ENCODE data around the gene FAR1. TPM values are rescaled to one million over a fixed set of nuclear protein-coding genes. Genes with fewer than 3 reads are reported as not detected.
"Not testable (repeated sequence)": the region's sequence is repeated elsewhere in the genome, so short reads cannot be mapped to it uniquely, and the experiment has no call there.

The FAR1 gene
- total RNA-seq (2012; rRNA removed) = 56.1 and 62.6 TPM in 2 replicates

- Histone ChIP-seq H3K9me3 (replicated peaks; ENCODE audit: low read length) (no peaks in the 10 kb centered on the region), H3K9ac (ENCODE audit: low read depth, low read length) (peak within 1 kb of the TSS; percentile 88), H3K4me3 (ENCODE audit: low read length) (peak within 1 kb of the TSS; percentile 88), H3K27me3 (ENCODE audit: control insufficient read depth, insufficient read depth, low read length) (no peaks in the 10 kb centered on the region), H3K36me3 (ENCODE audit: insufficient read depth, low read length) (no peaks in the 10 kb centered on the region), H3K4me2 (ENCODE audit: low read length) (peak within 1 kb of the TSS; percentile 95), H3K4me1 (ENCODE audit: control insufficient read depth, insufficient read depth, low read length) (peaks cover 13% of the 10 kb centered on the region)
These were observed at the start of gene FAR1 for GRCh38 chr11:13668102-13668956. FAR1 (plus strand) TSS chr11:13668668; CDS start chr11:13694766, 26,098 bp downstream.

- H3K27me3 ChIP-seq (ENCODE audit: control insufficient read depth, insufficient read depth, low read length) = no peaks in the 10 kb centered on the region
- H3K9ac ChIP-seq (ENCODE audit: low read depth, low read length) = no peak overlapping the region
- H3K9me3 ChIP-seq (replicated peaks; ENCODE audit: low read length) = no peaks in the 10 kb centered on the region
- H3K4me2 ChIP-seq (ENCODE audit: low read length) = no peak overlapping the region
- H3K36me3 ChIP-seq (ENCODE audit: insufficient read depth, low read length) = no peaks in the 10 kb centered on the region
- no peak overlapping the region for H3K4me3 ChIP-seq (ENCODE audit: low read length)
- no peaks in the 10 kb centered on the region for H3K4me1 ChIP-seq (ENCODE audit: control insufficient read depth, insufficient read depth, low read length)
These were observed 48.4 kb upstream of the FAR1 start for GRCh38 chr11:13620063-13620462.

GRCh38 chr11:13626818-13627217, 41.6 kb upstream of the FAR1 start:
- not testable (repeated sequence) for H3K9me3 ChIP-seq (replicated peaks; ENCODE audit: low read length); H3K36me3 ChIP-seq (ENCODE audit: insufficient read depth, low read length); H3K4me3 ChIP-seq (ENCODE audit: low read length); H3K27me3 ChIP-seq (ENCODE audit: control insufficient read depth, insufficient read depth, low read length); H3K4me2 ChIP-seq (ENCODE audit: low read length); H3K4me1 ChIP-seq (ENCODE audit: control insufficient read depth, insufficient read depth, low read length); H3K9ac ChIP-seq (ENCODE audit: low read depth, low read length)

- H3K4me2 ChIP-seq (ENCODE audit: low read length); H3K9ac ChIP-seq (ENCODE audit: low read depth, low read length); H3K36me3 ChIP-seq (ENCODE audit: insufficient read depth, low read length); H3K4me3 ChIP-seq (ENCODE audit: low read length); H3K9me3 ChIP-seq (replicated peaks; ENCODE audit: low read length); H3K27me3 ChIP-seq (ENCODE audit: control insufficient read depth, insufficient read depth, low read length); H3K4me1 ChIP-seq (ENCODE audit: control insufficient read depth, insufficient read depth, low read length): not testable (repeated sequence)
These were observed 39.8 kb upstream of the FAR1 start for GRCh38 chr11:13628634-13629033.

- H3K4me1 ChIP-seq (ENCODE audit: control insufficient read depth, insufficient read depth, low read length) = no peaks in the 10 kb centered on the region
- peaks cover 12% of the 10 kb centered on the region for H3K27me3 ChIP-seq (ENCODE audit: control insufficient read depth, insufficient read depth, low read length)
- H3K4me2 ChIP-seq (ENCODE audit: low read length) = no peak overlapping the region
- H3K9me3 ChIP-seq (replicated peaks; ENCODE audit: low read length) = no peaks in the 10 kb centered on the region
- H3K9ac ChIP-seq (ENCODE audit: low read depth, low read length) = no peak overlapping the region
- H3K4me3 ChIP-seq (ENCODE audit: low read length) = no peak overlapping the region
- no peaks in the 10 kb centered on the region for H3K36me3 ChIP-seq (ENCODE audit: insufficient read depth, low read length)
These were observed 38.7 kb upstream of the FAR1 start for GRCh38 chr11:13629779-13630178.

GRCh38 chr11:13635290-13635689, 33.2 kb upstream of the FAR1 start:
- Histone ChIP-seq H3K9me3 (replicated peaks; ENCODE audit: low read length) (no peaks in the 10 kb centered on the region), H3K4me3 (ENCODE audit: low read length) (no peak overlapping the region)

GRCh38 chr11:13635804-13636203, 32.7 kb upstream of the FAR1 start:
- Histone ChIP-seq H3K4me1 (ENCODE audit: control insufficient read depth, insufficient read depth, low read length) (no peaks in the 10 kb centered on the region), H3K9me3 (replicated peaks; ENCODE audit: low read length) (no peaks in the 10 kb centered on the region), H3K27me3 (ENCODE audit: control insufficient read depth, insufficient read depth, low read length) (peaks cover 26% of the 10 kb centered on the region), H3K4me2 (ENCODE audit: low read length) (no peak overlapping the region), H3K9ac (ENCODE audit: low read depth, low read length) (no peak overlapping the region), H3K4me3 (ENCODE audit: low read length) (no peak overlapping the region), H3K36me3 (ENCODE audit: insufficient read depth, low read length) (no peaks in the 10 kb centered on the region)

More at GRCh38 chr11:13635290-13635689, 33.2 kb upstream of the FAR1 start:
- Histone ChIP-seq H3K9ac (ENCODE audit: low read depth, low read length) (no peak overlapping the region), H3K36me3 (ENCODE audit: insufficient read depth, low read length) (no peaks in the 10 kb centered on the region), H3K4me2 (ENCODE audit: low read length) (no peak overlapping the region), H3K27me3 (ENCODE audit: control insufficient read depth, insufficient read depth, low read length) (peaks cover 26% of the 10 kb centered on the region), H3K4me1 (ENCODE audit: control insufficient read depth, insufficient read depth, low read length) (no peaks in the 10 kb centered on the region)

GRCh38 chr11:13637125-13638069, 31.1 kb upstream of the FAR1 start:
- Histone ChIP-seq H3K4me1 (ENCODE audit: control insufficient read depth, insufficient read depth, low read length) (no peaks in the 10 kb centered on the region), H3K9ac (ENCODE audit: low read depth, low read length) (no peak overlapping the region), H3K27me3 (ENCODE audit: control insufficient read depth, insufficient read depth, low read length) (peaks cover 37% of the 10 kb centered on the region), H3K4me2 (ENCODE audit: low read length) (no peak overlapping the region), H3K4me3 (ENCODE audit: low read length) (no peak overlapping the region), H3K36me3 (ENCODE audit: insufficient read depth, low read length) (no peaks in the 10 kb centered on the region), H3K9me3 (replicated peaks; ENCODE audit: low read length) (no peaks in the 10 kb centered on the region)

GRCh38 chr11:13638422-13638821, 30.0 kb upstream of the FAR1 start:
- Histone ChIP-seq H3K9me3 (replicated peaks; ENCODE audit: low read length) (no peaks in the 10 kb centered on the region), H3K4me1 (ENCODE audit: control insufficient read depth, insufficient read depth, low read length) (no peaks in the 10 kb centered on the region), H3K4me3 (ENCODE audit: low read length) (no peak overlapping the region), H3K4me2 (ENCODE audit: low read length) (no peak overlapping the region), H3K9ac (ENCODE audit: low read depth, low read length) (no peak overlapping the region), H3K27me3 (ENCODE audit: control insufficient read depth, insufficient read depth, low read length) (peaks cover 42% of the 10 kb centered on the region), H3K36me3 (ENCODE audit: insufficient read depth, low read length) (no peaks in the 10 kb centered on the region)

- Histone ChIP-seq H3K9ac (ENCODE audit: low read depth, low read length) (no peak overlapping the region), H3K27me3 (ENCODE audit: control insufficient read depth, insufficient read depth, low read length) (peaks cover 21% of the 10 kb centered on the region), H3K4me3 (ENCODE audit: low read length) (no peak overlapping the region), H3K4me1 (ENCODE audit: control insufficient read depth, insufficient read depth, low read length) (no peaks in the 10 kb centered on the region), H3K36me3 (ENCODE audit: insufficient read depth, low read length) (no peaks in the 10 kb centered on the region), H3K9me3 (replicated peaks; ENCODE audit: low read length) (no peaks in the 10 kb centered on the region), H3K4me2 (ENCODE audit: low read length) (no peak overlapping the region)
These were observed 23.3 kb upstream of the FAR1 start for GRCh38 chr11:13644997-13645687.

- no peaks in the 10 kb centered on the region for H3K4me1 ChIP-seq (ENCODE audit: control insufficient read depth, insufficient read depth, low read length)
- no peak overlapping the region for H3K9ac ChIP-seq (ENCODE audit: low read depth, low read length)
- H3K9me3 ChIP-seq (replicated peaks; ENCODE audit: low read length) = no peaks in the 10 kb centered on the region
- no peak overlapping the region for H3K4me3 ChIP-seq (ENCODE audit: low read length)
- no peaks in the 10 kb centered on the region for H3K36me3 ChIP-seq (ENCODE audit: insufficient read depth, low read length)
- H3K4me2 ChIP-seq (ENCODE audit: low read length) = no peak overlapping the region
- peaks cover 10% of the 10 kb centered on the region for H3K27me3 ChIP-seq (ENCODE audit: control insufficient read depth, insufficient read depth, low read length)
These were observed 21.1 kb upstream of the FAR1 start for GRCh38 chr11:13647391-13647790.
